SKM-1 (cell line): ENCODE data around the gene STK24.
A peak's percentile ranks its signal among the peaks of the same experiment; 100 is the strongest.

ENCODE experiments used
- DNase-seq: peaks from one replicate; lab custom pipeline; 2025; ENCODE audit not compliant: unreplicated experiment; lab: John Stamatoyannopoulos, UW

STK24 gene

GRCh38 chr13:98456413-98456845 is 120.5 kb downstream of the STK24 start:
- no peak for DNase-seq

DNA sequence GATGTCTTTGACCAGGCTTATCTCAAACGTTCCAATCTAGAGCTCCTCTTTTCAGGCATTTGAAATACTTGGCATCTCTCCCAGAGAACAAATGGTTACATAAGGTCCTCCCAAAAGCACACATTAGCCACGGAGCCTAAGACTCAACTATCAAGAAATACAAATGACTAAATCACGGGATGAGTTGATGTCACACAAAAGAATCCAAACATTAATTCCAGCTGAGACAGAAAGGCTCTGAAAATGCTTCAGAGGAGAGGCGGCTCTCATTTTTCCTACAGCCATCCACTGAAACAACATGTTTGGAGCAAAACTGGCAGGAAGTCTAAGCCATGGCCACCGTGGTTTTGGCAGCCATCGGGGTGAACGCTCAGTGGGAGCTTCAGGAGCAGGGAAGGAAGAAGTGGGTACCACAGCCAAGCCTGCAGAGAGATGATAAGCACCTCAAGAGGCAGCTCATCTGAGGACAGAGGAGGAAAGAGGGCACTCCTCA is 122.5 kb downstream of the STK24 start:
- no peak for DNase-seq

DNA sequence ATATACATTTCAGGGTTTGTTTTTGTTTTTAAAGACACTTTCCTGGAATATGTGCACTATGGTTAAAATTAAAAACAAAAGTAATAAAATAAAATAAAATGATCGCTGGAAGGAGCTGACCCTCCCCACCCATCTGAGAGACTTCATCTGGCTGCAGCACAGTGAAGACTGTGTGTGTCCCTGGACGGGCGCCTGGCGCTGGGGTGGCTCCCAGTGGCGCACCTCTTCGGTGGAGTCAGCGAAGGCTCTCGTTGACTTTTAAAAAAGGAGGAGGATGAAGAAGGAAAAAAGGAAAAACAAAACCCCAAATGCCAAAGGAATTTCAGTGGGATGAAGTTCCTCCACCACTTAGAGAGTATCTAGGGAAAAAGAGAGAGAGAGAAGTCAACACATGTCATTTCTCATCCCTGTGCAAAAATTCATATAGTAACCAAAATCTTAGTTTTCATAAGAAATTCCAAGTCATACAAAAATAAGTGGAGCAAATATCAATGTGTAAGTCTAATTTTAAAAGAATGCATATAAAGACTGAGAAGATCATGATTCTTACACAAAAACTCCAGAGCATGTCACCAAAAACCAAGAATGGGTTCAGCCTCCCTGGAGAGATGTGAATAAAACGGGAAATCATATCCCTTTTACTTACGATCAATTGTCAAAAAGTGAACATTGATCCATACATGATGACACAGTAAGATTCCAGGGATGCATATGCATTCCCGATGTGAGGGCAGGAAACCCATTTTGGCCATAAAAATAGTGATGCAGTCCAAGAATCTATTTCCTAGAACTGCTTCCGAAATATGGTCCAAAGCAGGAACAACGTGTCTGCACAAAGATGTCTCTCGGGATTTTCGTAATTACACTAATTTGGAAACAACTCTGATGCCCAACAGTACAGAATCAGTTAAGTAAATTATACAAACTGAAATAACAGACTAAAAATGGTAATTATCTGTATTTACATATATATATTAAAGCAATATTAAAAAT is 123.8 kb downstream of the STK24 start:
- no peak for DNase-seq

DNA sequence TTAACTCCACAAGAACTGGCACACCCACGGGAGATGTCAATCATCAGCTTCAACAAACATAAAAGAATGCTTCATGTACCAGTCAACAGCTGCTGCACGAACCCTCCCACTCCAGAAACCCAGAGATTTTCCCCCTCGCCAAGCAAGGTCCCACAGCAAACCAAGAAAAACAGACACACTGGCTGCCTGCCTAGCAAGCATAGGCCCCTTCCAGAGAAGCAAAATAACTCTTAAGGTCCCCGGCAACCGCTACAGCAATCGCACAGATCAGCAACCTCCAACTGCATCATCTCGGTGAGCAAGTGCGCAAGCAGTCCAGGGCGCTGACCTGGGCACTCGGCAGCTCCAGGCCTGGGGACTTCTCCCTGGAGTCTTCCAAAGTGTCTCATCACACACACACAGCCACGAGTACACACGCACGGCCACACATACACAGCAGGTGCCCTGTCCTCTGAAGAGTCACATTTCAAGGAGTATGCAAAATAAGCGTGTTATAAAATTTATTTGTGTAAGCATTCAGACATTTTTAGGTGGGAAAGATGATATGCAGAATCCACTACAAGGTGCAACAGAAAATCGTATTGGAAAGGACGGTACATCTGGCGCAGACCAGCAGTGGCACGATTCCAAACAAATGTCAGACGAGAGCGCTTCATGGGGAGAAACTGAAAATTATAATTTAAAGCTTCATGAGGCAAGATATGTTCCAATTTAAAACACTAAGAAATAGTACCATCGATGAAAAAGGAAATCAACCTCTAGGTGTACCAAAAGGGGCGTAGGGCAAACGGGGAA is 125.0 kb downstream of the STK24 start:
- DNase-seq, result no peak

GRCh38 chr13:98450539-98451111 is 126.3 kb downstream of the STK24 start:
- DNase-seq, result no peak

DNA sequence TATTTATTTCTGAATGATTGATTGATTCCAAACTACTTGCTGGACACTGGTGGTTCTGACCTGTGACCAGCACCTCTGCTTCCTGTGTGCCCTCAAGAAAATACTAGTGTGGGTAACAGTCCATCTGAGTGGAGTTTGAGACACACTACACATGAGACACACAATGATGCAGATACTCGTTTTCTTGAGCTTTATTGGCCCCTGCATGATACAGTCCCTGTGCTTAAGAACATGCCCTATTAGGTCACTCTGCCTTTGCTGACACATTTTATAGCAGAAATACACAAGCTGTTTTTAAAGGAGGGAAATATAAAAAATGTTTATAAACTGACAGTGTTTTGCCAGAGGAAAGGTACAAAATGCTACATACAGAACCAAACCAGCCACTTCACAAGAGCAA is 126.9 kb downstream of the STK24 start:
- no peak for DNase-seq

DNA sequence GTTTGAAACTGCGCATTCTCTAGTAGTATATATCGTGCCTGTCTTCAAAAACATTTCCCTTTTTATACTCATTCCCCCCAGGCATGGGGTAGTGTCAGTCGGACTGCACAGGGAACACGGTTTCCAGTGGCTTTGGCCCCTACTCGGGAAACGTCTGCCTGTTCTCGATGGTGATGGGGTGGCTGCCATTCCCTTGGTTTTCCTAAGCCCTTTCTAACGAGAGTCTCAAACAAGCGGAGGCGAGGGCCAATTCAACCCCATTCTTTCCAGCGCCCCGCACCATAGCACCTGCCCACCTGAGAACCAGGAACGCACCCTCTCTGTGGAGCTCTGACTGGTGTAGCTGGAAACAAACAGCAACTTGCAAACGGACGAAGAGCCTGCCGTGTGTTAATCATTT is 127.6 kb downstream of the STK24 start:
- no peak for DNase-seq

DNA sequence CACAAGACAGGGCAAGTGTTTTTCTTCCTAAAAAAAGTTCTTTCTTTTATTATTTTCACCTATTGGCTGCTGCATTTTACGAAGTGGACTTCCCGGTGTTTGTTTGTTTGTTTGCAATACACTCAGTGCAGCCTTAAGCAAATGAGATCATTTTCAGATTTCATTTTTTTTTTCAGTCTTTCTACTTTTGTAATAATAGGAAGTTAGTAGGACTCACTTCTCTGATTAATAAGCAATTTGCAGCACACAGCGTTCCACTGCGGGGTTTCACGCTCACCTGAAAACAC is 128.3 kb downstream of the STK24 start:
- DNase-seq, result no peak

DNA sequence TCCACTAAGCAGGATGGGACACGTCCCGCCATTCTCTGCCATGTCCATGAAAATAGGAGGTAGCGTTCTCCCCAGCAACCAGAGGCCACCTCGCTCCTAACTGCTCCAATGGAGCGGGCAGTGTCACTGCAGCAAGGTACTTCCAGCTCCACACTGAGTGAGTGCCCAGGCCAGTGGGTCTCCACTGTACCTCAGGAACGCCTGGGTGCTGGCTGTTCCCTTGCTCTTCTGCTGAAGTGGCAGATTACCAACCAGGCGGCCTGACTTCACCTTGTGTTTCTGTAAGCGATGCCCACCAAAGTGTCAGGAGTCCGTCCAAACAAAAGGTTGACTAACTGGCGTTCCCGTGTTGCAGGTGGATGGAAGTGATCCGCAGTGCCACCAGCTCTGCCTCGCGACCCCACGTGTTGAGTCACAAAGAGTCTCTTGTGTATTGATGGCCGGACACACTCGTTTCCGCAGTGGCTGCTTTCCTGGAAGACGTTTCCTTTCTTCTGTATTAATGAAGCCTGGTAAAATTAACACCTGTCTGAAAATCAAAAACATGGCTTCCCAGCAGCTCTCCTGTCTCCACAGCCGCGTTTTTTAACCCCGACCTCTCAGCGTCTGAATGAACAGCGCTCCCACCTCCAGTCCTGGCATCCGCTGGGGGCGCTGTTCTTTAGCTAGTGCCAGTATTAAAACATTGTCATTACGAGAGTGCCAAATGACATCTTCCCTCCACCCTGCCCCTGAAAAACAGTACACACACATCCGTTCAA is 128.8 kb downstream of the STK24 start:
- no peak for DNase-seq

DNA sequence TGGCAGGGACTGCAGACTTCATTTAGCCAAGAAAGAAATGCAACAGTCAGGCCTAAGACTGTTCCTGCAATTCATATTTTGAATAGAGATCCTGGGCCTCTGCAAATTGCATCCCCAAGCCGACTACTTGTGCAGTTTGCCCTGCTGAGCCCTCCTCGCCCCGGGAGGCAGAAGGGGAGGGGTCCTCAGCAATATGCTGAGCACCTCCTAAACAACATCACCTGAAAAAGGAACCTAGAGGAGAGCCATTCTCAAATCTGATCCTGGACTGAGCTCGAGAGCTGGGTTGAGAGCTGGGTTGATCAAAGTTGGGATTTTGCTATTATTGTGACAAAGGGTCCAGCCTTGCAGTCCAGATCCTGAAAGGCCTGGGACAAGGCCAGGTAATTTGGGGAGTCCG is 129.8 kb downstream of the STK24 start:
- no peak for DNase-seq

DNA sequence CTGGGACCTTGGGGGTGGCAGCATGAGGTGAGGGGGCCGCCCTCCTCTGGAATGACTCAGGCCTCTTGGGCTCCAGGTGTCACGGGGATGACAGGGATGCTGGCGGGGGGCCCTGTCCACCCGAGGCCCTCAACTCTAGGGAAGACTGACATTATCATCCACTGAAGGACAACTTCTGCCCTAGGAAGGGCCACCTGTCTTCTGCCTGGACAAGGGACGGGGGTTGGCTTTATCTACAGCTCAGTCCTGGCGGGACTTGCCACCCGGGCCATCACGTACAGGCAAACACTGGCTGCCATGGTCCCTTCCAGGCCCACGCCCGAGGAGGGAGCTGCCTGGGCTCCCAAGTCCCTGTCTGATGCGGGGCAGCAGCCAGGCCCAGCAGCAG is 130.7 kb downstream of the STK24 start:
- no peak for DNase-seq

DNA sequence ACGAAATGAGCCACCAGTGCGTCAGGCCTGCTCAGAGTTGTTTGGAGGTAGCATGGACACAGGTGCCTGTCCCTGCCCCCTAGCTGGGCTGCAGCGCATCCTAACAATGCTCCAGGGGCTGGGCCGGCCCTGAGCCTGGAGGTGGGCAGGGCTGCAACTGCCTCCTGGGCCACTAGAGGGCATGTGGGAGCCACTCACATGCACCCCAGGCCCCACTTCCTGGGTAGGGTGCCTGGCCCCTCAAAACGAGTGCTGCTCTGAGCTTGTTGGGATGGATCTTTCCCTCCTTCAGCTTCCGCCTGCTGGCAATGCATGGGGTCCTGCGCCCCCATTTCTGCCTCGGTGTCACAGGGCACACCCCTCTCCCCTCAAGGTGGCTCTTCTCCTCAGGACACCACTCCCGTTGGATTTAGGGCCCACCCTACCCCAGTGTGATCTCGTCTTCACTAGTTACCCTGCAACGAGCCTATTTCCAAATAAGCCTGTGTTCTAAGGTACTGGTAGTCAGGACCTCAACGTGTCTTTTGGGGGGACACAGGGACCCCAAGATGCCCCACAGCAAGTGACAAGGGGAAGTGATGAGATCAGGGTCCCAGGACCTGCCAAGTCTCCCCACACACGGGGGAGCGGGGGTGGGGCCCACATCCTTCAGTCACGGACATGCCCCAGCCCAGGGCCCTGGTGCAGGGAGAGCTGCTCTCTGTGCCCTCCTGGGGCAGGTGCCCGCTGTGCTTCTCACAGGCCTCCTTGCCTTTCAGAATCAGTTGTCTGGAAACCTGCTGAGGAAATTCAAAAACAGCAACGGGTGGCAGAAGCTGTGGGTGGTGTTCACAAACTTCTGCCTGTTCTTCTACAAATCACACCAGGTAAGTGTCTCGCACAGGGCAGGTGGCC is 131.3 kb downstream of the STK24 start:
- DNase-seq, result peak; percentile 50

DNA sequence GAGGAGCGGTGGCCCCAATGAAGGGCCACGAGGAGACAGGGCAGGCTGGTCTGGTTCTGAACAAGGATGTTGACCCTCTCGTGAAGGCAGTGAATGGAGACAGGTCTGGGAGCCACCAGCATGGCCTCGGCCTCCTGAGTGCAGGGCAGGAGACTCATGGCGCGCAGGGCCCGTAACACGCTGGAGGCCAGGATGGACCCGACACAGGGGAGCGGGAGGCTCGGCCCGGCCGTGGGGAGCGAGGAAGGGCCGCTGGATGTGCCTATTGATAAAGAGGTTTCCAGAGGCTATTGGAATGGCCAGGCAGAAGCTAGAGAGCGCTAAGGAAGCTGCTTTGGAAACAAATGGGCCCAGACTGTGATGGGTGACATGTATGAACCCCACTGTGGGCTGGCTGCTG is 132.5 kb downstream of the STK24 start:
- DNase-seq, result no peak

GRCh38 chr13:98443800-98444325 is 133.0 kb downstream of the STK24 start:
- no peak for DNase-seq

GRCh38 chr13:98443329-98443728 is 133.6 kb downstream of the STK24 start:
- DNase-seq, result no peak

- no peak for DNase-seq
Observed at GRCh38 chr13:98442391-98443230, 134.3 kb downstream of the STK24 start.

DNA sequence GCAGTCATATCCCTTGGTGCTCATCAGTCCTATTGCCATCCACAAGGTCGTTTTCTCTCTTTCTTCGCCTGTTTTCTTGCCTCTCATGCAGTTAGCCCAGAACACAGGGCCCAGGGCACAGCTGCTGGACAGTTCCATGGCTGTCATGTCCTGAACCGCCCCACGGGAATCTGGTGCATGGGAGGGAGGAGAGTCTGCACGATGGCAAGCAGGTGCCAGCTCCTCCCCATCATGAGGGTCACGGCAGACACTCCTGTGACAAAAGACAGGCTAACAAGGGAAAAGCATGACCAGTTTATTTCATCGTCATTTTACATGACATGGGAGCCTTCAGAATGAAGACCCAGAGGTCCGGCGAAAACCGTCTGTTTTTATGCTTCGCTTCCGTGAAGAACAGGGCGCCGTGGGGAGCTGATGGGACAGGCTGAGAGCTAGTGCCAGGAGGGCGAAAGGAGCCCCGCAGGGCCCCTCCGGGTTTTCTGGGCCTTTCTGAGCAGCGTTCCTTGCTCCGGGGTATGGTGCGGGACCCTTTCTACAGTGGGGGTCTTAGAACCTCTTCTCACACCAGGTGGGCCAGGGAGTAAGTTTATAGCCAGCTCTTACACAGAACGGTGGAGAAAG is 135.7 kb downstream of the STK24 start:
- DNase-seq, result no peak

- no peak for DNase-seq
Observed at GRCh38 chr13:98440390-98441055, 136.4 kb downstream of the STK24 start.
